H9 (cell line): Measurements from ENCODE around the gene RPL35. TPM values are rescaled to one million over a fixed set of nuclear protein-coding genes. Genes with fewer than 3 reads are reported as not detected.

Source experiments
- DNase-seq: peaks from one replicate; pipeline ENCODE4 v3.0.0-alpha.2; 2017
- H2AFZ ChIP-seq: one replicate; pipeline ENCODE4 v1.6.1; 2013; ENCODE audit warnings: mild to moderate bottlenecking, low read length, control low read depth, moderate library complexity
- H2AK5ac ChIP-seq: 2 replicates; pipeline ENCODE4 v1.6.1; 2013; ENCODE audit warnings: low read length, control low read depth, mixed read lengths; ENCODE audit not compliant: insufficient read length
- H2BK120ac ChIP-seq: one replicate; pipeline ENCODE4 v1.6.1; 2013; ENCODE audit warnings: low read depth, mild to moderate bottlenecking, low read length, control low read depth, inconsistent platforms; ENCODE audit not compliant: poor library complexity, severe bottlenecking
- H2BK12ac ChIP-seq: 2 replicates; pipeline ENCODE4 v1.6.1; 2013; ENCODE audit warnings: low read length, control low read depth, mixed read lengths, low read depth; ENCODE audit not compliant: insufficient read length
- H2BK15ac ChIP-seq: 2 replicates; pipeline ENCODE4 v1.6.1; 2013; ENCODE audit warnings: low read depth, low read length, control low read depth
- H2BK20ac ChIP-seq: one replicate; pipeline ENCODE4 v1.6.1; 2013; ENCODE audit warnings: low read depth, mild to moderate bottlenecking, low read length, control low read depth, inconsistent platforms; ENCODE audit not compliant: poor library complexity, severe bottlenecking
- H2BK5ac ChIP-seq: 2 replicates; pipeline ENCODE4 v1.6.1; 2013; ENCODE audit warnings: low read length, control low read depth, mixed read lengths; ENCODE audit not compliant: insufficient read length
- H3K14ac ChIP-seq: 2 replicates; pipeline ENCODE4 v1.6.1; 2013; ENCODE audit warnings: low read length, control low read depth; ENCODE audit not compliant: insufficient read depth
- H3K18ac ChIP-seq: 2 replicates; pipeline ENCODE4 v1.6.1; 2013; ENCODE audit warnings: low read depth, mild to moderate bottlenecking, mixed read lengths, low read length, control low read depth; ENCODE audit not compliant: insufficient read length
- H3K23ac ChIP-seq: 2 replicates; pipeline ENCODE4 v1.6.1; 2013; ENCODE audit warnings: low read length, control low read depth, mixed read lengths, low read depth; ENCODE audit not compliant: insufficient read length
- H3K23me2 ChIP-seq: 2 replicates; pipeline ENCODE4 v1.6.1; 2013; ENCODE audit warnings: low read depth, mild to moderate bottlenecking, mixed read lengths, low read length, control low read depth; ENCODE audit not compliant: insufficient read length, poor library complexity, severe bottlenecking
- H3K27ac ChIP-seq: 2 replicates; pipeline ENCODE4 v1.5.1; 2013; ENCODE audit warnings: low read length, control low read depth, mixed read lengths, low read depth; ENCODE audit not compliant: insufficient read length
- H3K27me3 ChIP-seq: 2 replicates; pipeline ENCODE4 v1.6.1; 2013; ENCODE audit warnings: low read length, control low read depth, inconsistent platforms; ENCODE audit not compliant: insufficient read depth
- H3K4ac ChIP-seq: 2 replicates; pipeline ENCODE4 v1.6.1; 2013; ENCODE audit warnings: low read depth, mild to moderate bottlenecking, control low read depth, inconsistent platforms, low read length, moderate library complexity
- H3K4me1 ChIP-seq: 2 replicates; pipeline ENCODE4 v1.6.1; 2013; ENCODE audit warnings: low read length, control low read depth, inconsistent platforms; ENCODE audit not compliant: insufficient read depth
- H3K4me2 ChIP-seq: 2 replicates; pipeline ENCODE4 v1.6.1; 2013; ENCODE audit warnings: low read length, control low read depth, mixed read lengths; ENCODE audit not compliant: insufficient read length, insufficient read depth
- H3K56ac ChIP-seq: 2 replicates; pipeline ENCODE4 v1.6.1; 2013; ENCODE audit warnings: low read depth, mild to moderate bottlenecking, mixed read lengths, low read length, control low read depth; ENCODE audit not compliant: insufficient read length
- H3K79me1 ChIP-seq: 2 replicates; pipeline ENCODE4 v1.6.1; 2013; ENCODE audit warnings: low read depth, mild to moderate bottlenecking, moderate library complexity, low read length, control low read depth, inconsistent platforms; ENCODE audit not compliant: insufficient read depth, poor library complexity, severe bottlenecking
- H3K79me2 ChIP-seq: 2 replicates; pipeline ENCODE4 v1.6.1; 2013; ENCODE audit warnings: low read length, control low read depth, inconsistent platforms; ENCODE audit not compliant: insufficient read depth
- H3K9ac ChIP-seq: 2 replicates; pipeline ENCODE4 v1.6.1; 2013; ENCODE audit warnings: low read length, control low read depth, mixed read lengths; ENCODE audit not compliant: insufficient read length; ENCODE audit errors: extremely low read depth
- H3K9me3 ChIP-seq: one replicate; pipeline ENCODE4 v1.6.1; 2013; ENCODE audit warnings: low read depth, low read length, inconsistent platforms; ENCODE audit not compliant: control insufficient read depth
- H3T11ph ChIP-seq: one replicate; pipeline ENCODE4 v1.6.1; 2013; ENCODE audit warnings: mild to moderate bottlenecking, low read length, control low read depth, inconsistent platforms
- H4K20me1 ChIP-seq: one replicate; pipeline ENCODE4 v1.6.1; 2013; ENCODE audit not compliant: control insufficient read depth, insufficient read length, insufficient read depth
- H4K5ac ChIP-seq: 2 replicates; pipeline ENCODE4 v1.6.1; 2013; ENCODE audit warnings: low read depth, mild to moderate bottlenecking, mixed read lengths, low read length, control low read depth; ENCODE audit not compliant: insufficient read length
- H4K8ac ChIP-seq: replicated peaks from 2 replicates; pipeline ENCODE4 v1.6.1; 2013; ENCODE audit warnings: low read length, control low read depth, mixed read lengths, low read depth; ENCODE audit not compliant: insufficient read length
- H4K91ac ChIP-seq: 2 replicates; pipeline ENCODE4 v1.6.1; 2013; ENCODE audit warnings: low read depth, mild to moderate bottlenecking, moderate library complexity, mixed read lengths, low read length, control low read depth; ENCODE audit not compliant: insufficient read length
- H3K27ac Mint-ChIP-seq, 3 experiments: 2 replicates in 2 of 3; 3 replicates in 1 of 3; pipeline ENCODE4 v1.8.0; 2020 to 2021; ENCODE audit warnings: mixed read lengths in 3 of 3, mild to moderate bottlenecking in 1 of 3, moderate library complexity in 1 of 3
- H3K27me3 Mint-ChIP-seq: 2 replicates; pipeline ENCODE4 v1.8.0; 2021; ENCODE audit warnings: low read depth, mild to moderate bottlenecking, moderate library complexity, mixed read lengths
- H3K36me3 Mint-ChIP-seq, 3 experiments: 2 replicates in 2 of 3; 3 replicates in 1 of 3; pipeline ENCODE4 v1.8.0; 2020 to 2021; ENCODE audit warnings: low read depth in 3 of 3, mixed read lengths in 3 of 3; ENCODE audit not compliant: insufficient read depth in 1 of 3
- H3K4me1 Mint-ChIP-seq, 2 experiments: 2 replicates each; pipeline ENCODE4 v1.8.0; 2020; ENCODE audit warnings: mixed read lengths in 2 of 2
- H3K4me3 Mint-ChIP-seq, 2 experiments: 2 replicates in 1 of 2; 3 replicates in 1 of 2; pipeline ENCODE4 v1.8.0; 2020 to 2021; ENCODE audit warnings: mild to moderate bottlenecking in 2 of 2, mixed read lengths in 2 of 2, moderate library complexity in 1 of 2
- H3K9me3 Mint-ChIP-seq, 2 experiments: 2 replicates in 1 of 2; 3 replicates in 1 of 2; pipeline ENCODE4 v1.8.0; 2020; ENCODE audit warnings: mild to moderate bottlenecking in 2 of 2, mixed read lengths in 2 of 2, moderate library complexity in 1 of 2
- WGBS: extraction: QIAGEN DNeasy Blood & Tissue Kit; methylation state at CpG from one replicate; pipeline ENCODE4 v1.1.7; 2013; ENCODE audit warnings: missing lambda C conversion rate, low lambda C conversion rate, mixed read lengths; ENCODE audit not compliant: insufficient read length; ENCODE audit errors: extremely low coverage; 5-methylcytosine and 5-hydroxymethylcytosine counted together
- total RNA-seq: library from RNA; stranded (reverse); gene quantifications from 2 replicates; pipeline ENCODE4 v1.2.1, GENCODE V29; 2021
- TF ChIP-seq, protein P1 (sequence below): fragments of 200-600 bp; sonication (generic); conservative IDR thresholded peaks from 3 replicates; pipeline ENCODE4 v1.8.0; 2021; ENCODE audit warnings: antibody characterized with exemption, mild to moderate bottlenecking

The RPL35 gene
- total RNA-seq, 1 experiment from 2014 or later, result 1,840 TPM

DNA sequence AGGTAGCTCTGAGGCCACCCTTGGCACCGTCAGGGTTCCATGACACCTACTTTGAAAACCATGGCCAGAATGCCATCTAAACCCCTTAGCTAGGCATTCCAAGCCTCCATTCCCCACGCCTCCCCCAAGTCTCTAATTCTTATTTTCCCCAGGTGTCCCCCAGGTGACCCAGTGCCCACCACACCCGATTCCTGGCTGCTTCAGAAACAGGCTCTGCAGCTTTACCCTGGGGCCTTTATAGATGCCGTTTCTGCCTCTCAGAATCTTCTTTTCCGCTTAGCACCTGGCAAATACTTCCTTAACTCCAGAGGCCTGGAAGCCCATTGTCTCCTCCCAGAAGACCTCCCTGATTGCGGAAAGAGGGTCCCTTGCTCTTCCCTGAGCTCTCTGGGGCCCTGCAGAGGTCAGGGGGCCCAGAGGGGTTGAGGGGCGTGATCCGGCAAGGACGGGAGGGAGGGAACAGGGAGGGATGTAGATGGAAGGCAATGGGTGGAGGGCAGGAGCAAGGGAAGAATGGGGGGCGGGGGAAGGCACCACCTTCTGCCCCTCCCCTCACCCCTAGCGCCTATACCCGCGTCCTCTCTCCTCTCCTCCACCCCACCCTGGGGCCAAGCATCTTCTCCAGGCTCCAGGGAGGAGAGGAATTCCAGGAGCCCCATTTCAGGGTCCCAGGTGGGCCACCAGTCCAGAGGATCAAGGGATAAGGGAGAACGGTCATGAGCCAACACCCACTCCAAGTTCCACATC is 20.5 kb downstream of the RPL35 start:
- H3K9ac ChIP-seq, result no peak overlapping the region
- H4K5ac ChIP-seq, result no peak overlapping the region
- H3K79me2 ChIP-seq, result no peaks in the 10 kb centered on the region
- no peak overlapping the region for H3T11ph ChIP-seq
- no peak for DNase-seq
- H2BK20ac ChIP-seq, result no peak overlapping the region
- no peaks in the 10 kb centered on the region for H3K9me3 ChIP-seq
- Mint-ChIP-seq H3K27ac (peak overlapping the region in 2 of 3 experiments; percentile 48 to 55; a peak in 2 of 7 replicates), H3K27me3 (no peaks in the 10 kb centered on the region), H3K4me1 (peaks cover 2 to 18% of the 10 kb centered on the region in 2 experiments; a peak in 2 of 4 replicates), H3K4me3 (peak overlapping the region in 1 of 2 experiments; percentile 32; a peak in 1 of 5 replicates), H3K36me3 (no peaks in the 10 kb centered on the region; a peak in 1 of 7 replicates), H3K9me3 (no peaks in the 10 kb centered on the region)
- H3K14ac ChIP-seq, result no peak overlapping the region; the same call in 1 of the 2 replicates
- TF ChIP-seq, protein P1, sequence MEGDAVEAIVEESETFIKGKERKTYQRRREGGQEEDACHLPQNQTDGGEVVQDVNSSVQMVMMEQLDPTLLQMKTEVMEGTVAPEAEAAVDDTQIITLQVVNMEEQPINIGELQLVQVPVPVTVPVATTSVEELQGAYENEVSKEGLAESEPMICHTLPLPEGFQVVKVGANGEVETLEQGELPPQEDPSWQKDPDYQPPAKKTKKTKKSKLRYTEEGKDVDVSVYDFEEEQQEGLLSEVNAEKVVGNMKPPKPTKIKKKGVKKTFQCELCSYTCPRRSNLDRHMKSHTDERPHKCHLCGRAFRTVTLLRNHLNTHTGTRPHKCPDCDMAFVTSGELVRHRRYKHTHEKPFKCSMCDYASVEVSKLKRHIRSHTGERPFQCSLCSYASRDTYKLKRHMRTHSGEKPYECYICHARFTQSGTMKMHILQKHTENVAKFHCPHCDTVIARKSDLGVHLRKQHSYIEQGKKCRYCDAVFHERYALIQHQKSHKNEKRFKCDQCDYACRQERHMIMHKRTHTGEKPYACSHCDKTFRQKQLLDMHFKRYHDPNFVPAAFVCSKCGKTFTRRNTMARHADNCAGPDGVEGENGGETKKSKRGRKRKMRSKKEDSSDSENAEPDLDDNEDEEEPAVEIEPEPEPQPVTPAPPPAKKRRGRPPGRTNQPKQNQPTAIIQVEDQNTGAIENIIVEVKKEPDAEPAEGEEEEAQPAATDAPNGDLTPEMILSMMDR, result no peak
- no peaks in the 10 kb centered on the region for H3K27me3 ChIP-seq
- H3K4me1 ChIP-seq, result no peaks in the 10 kb centered on the region
- no peak overlapping the region for H3K18ac ChIP-seq
- H3K23ac ChIP-seq, result no peak overlapping the region
- H2AK5ac ChIP-seq, result no peak overlapping the region
- H4K91ac ChIP-seq, result no peak overlapping the region
- H3K23me2 ChIP-seq, result no peaks in the 10 kb centered on the region
- no peak overlapping the region for H4K8ac ChIP-seq
- no peak overlapping the region for H3K4me2 ChIP-seq
- no peak overlapping the region for H2BK120ac ChIP-seq
- H3K79me1 ChIP-seq, result no peaks in the 10 kb centered on the region
- H2BK5ac ChIP-seq, result no peak overlapping the region
- H2BK15ac ChIP-seq, result no peak overlapping the region
- no peak overlapping the region for H2BK12ac ChIP-seq
- WGBS, result no CpG with 5 or more reads among the region's 14 CpGs
- no peaks in the 10 kb centered on the region for H4K20me1 ChIP-seq
- H3K27ac ChIP-seq, result no peak overlapping the region
- no peak overlapping the region for H3K56ac ChIP-seq
- no peak overlapping the region for H3K4ac ChIP-seq
- H2AFZ ChIP-seq, result no peak overlapping the region
